SK-N-SH treated with all-trans-retinoic acid at 6 μM for 48 hours (cell line): Measurements from ENCODE around the gene PTGER4.

Experiments
- ATAC-seq: fragments of 200-7000 bp; cut with Tn5 transposase; 3 replicates; pipeline ENCODE4 v1.9.1; 2020; ENCODE audit warnings: mild to moderate bottlenecking, moderate library complexity
- ARNTL ChIP-seq: fragments of 450-650 bp; formaldehyde crosslinking; IDR thresholded peaks from 2 replicates; pipeline ENCODE4 v1.5.0; 2020; ENCODE audit warnings: low read depth, mild to moderate bottlenecking, moderate library complexity, borderline replicate concordance
- BACH2 ChIP-seq: fragments of 250-450 bp; sonication (Bioruptor Pico); IDR thresholded peaks from 2 replicates; pipeline ENCODE4 v1.9.0; 2021; ENCODE audit warnings: mild to moderate bottlenecking, borderline replicate concordance
- CSDC2 ChIP-seq: fragments of 250-450 bp; sonication (Bioruptor Pico); IDR thresholded peaks from 2 replicates; pipeline ENCODE4 v1.5.0; 2020; ENCODE audit warnings: mild to moderate bottlenecking, moderate library complexity
- ESRRG ChIP-seq: fragments of 250-450 bp; sonication (Bioruptor Pico); IDR thresholded peaks from 2 replicates; pipeline ENCODE4 v1.6.1; 2021; ENCODE audit warnings: mild to moderate bottlenecking
- GLIS3 ChIP-seq: fragments of 250-450 bp; sonication (Bioruptor Pico); IDR thresholded peaks from 2 replicates; pipeline ENCODE4 v1.5.0; 2020; ENCODE audit warnings: mild to moderate bottlenecking, moderate library complexity
- OSR1 ChIP-seq: fragments of 250-450 bp; sonication (Bioruptor Pico); IDR thresholded peaks from 2 replicates; pipeline ENCODE4 v1.8.0; 2022; ENCODE audit warnings: moderate library complexity, mild to moderate bottlenecking, inconsistent platforms
- PATZ1 ChIP-seq: fragments of 250-450 bp; sonication (Bioruptor Pico); IDR thresholded peaks from 2 replicates; pipeline ENCODE4 v1.8.0; 2020; ENCODE audit warnings: mild to moderate bottlenecking, moderate library complexity, borderline replicate concordance
- PPARA ChIP-seq: fragments of 250-450 bp; sonication (Bioruptor Pico); IDR thresholded peaks from 2 replicates; pipeline ENCODE4 v1.5.0; 2020; ENCODE audit warnings: mild to moderate bottlenecking, borderline replicate concordance
- RARB ChIP-seq: fragments of 250-450 bp; sonication (Bioruptor Pico); IDR thresholded peaks from 2 replicates; pipeline ENCODE4 v1.8.0; 2021; ENCODE audit warnings: mild to moderate bottlenecking, moderate library complexity
- SNAI2 ChIP-seq: fragments of 250-450 bp; sonication (Bioruptor Pico); IDR thresholded peaks from 2 replicates; pipeline ENCODE4 v1.5.0; 2020; ENCODE audit warnings: mild to moderate bottlenecking, moderate library complexity
- TCF4 ChIP-seq: fragments of 250-450 bp; sonication (Bioruptor Pico); IDR thresholded peaks from 2 replicates; pipeline ENCODE4 v1.8.0; 2021; ENCODE audit warnings: mild to moderate bottlenecking, moderate library complexity, borderline replicate concordance
- TOX ChIP-seq: fragments of 250-450 bp; sonication (Bioruptor Pico); IDR thresholded peaks from 2 replicates; pipeline ENCODE4 v1.8.0; 2021; ENCODE audit warnings: mild to moderate bottlenecking, moderate library complexity, borderline replicate concordance
- TSHZ2 ChIP-seq: fragments of 250-450 bp; sonication (Bioruptor Pico); IDR thresholded peaks from 2 replicates; pipeline ENCODE4 v1.5.0; 2020; ENCODE audit warnings: mild to moderate bottlenecking, moderate library complexity
- ZC3H10 ChIP-seq: fragments of 250-450 bp; sonication (Bioruptor Pico); IDR thresholded peaks from 2 replicates; pipeline ENCODE4 v1.5.1; 2021; ENCODE audit warnings: mild to moderate bottlenecking, moderate library complexity
- ZFP3 ChIP-seq: fragments of 250-450 bp; sonication (Bioruptor Pico); IDR thresholded peaks from 2 replicates; pipeline ENCODE4 v1.5.0; 2020; ENCODE audit warnings: mild to moderate bottlenecking, moderate library complexity
- ZFP30 ChIP-seq: fragments of 450-650 bp; formaldehyde crosslinking; IDR thresholded peaks from 2 replicates; pipeline ENCODE4 v1.5.0; 2022; ENCODE audit warnings: mild to moderate bottlenecking, moderate library complexity
- ZNF565 ChIP-seq: fragments of 450-650 bp; formaldehyde crosslinking; conservative IDR thresholded peaks from 2 replicates; pipeline ENCODE4 v1.5.0; 2020; ENCODE audit warnings: low read depth, mild to moderate bottlenecking, moderate library complexity
- ZNF70 ChIP-seq: fragments of 450-650 bp; formaldehyde crosslinking; IDR thresholded peaks from 2 replicates; pipeline ENCODE4 v1.5.0; 2020; ENCODE audit warnings: mild to moderate bottlenecking, moderate library complexity
- ZNF8 ChIP-seq: fragments of 450-650 bp; formaldehyde crosslinking; IDR thresholded peaks from 2 replicates; pipeline ENCODE4 v1.5.0; 2020; ENCODE audit warnings: mild to moderate bottlenecking, moderate library complexity
- TF ChIP-seq, protein P1 (sequence below): fragments of 250-450 bp; sonication (Bioruptor Pico); IDR thresholded peaks from 2 replicates; pipeline ENCODE4 v1.5.1; 2020; ENCODE audit warnings: low read depth, mild to moderate bottlenecking, moderate library complexity
- TF ChIP-seq, protein P2 (sequence below): fragments of 250-450 bp; sonication (Bioruptor Pico); IDR thresholded peaks from 2 replicates; pipeline ENCODE4 v1.8.0; 2021; ENCODE audit warnings: low read depth, mild to moderate bottlenecking, moderate library complexity, borderline replicate concordance

The PTGER4 gene

GRCh38 chr5:40652441-40653220 is 27.1 kb upstream of the PTGER4 start:
- TF ChIP-seq ZFP3 (CRISPR knock-in tag) (no peak), ZNF8 (CRISPR knock-in tag) (no peak), GLIS3 (CRISPR knock-in tag) (no peak), CSDC2 (CRISPR knock-in tag) (no peak), ZNF565 (CRISPR knock-in tag) (no peak), ZC3H10 (CRISPR knock-in tag) (no peak), OSR1 (CRISPR knock-in tag) (no peak), SNAI2 (CRISPR knock-in tag) (no peak), PPARA (CRISPR knock-in tag) (no peak)
- no peak for ATAC-seq

DNA sequence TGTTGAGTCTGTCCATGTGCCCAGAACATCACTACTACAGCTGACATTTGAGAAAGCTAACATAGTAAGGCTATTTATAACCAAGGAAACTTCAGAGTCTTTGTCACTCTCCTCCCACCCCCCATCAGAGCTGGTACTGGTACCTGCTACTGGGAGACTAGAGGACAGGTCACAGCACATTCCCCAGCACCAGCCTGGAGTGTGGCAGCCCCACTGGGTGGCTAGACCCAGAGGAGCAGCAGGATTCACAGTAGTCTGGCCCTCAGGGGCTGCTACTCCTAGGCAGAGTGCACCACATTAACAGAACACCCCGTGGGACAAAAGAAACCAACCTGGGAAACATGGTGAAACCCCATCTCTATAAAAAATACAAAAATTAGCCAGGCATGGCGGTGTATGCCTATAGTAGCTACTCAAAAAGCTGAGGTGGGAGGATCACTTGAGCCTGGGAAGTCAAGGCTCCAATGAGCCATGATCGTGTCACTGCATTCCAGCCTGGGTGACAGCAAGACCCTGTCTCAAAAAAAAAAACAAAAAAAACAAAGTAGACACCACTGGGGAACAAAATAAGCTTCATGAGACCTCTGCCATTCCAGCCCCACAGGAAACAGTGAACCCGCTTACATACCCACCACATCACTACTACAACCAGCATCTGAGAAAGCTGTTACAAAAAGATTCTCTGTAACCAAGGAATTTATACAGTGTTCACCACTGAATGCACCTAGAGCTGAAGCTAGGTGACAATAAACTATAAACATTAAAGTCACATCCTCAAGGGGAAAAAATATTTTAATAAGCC is 26.3 kb upstream of the PTGER4 start:
- TF ChIP-seq ZNF8 (CRISPR knock-in tag) (no peak), TSHZ2 (CRISPR knock-in tag) (no peak), GLIS3 (CRISPR knock-in tag) (no peak), ARNTL (CRISPR knock-in tag) (no peak), ZFP3 (CRISPR knock-in tag) (no peak), TCF4 (CRISPR knock-in tag) (no peak), ZFP30 (CRISPR knock-in tag) (no peak), PATZ1 (CRISPR knock-in tag) (no peak), ESRRG (CRISPR knock-in tag) (no peak), BACH2 (CRISPR knock-in tag) (no peak), SNAI2 (CRISPR knock-in tag) (no peak), ZNF70 (CRISPR knock-in tag) (no peak), OSR1 (CRISPR knock-in tag) (no peak), CSDC2 (CRISPR knock-in tag) (no peak), TOX (CRISPR knock-in tag) (no peak), RARB (CRISPR knock-in tag) (no peak)
- TF ChIP-seq, protein P1, sequence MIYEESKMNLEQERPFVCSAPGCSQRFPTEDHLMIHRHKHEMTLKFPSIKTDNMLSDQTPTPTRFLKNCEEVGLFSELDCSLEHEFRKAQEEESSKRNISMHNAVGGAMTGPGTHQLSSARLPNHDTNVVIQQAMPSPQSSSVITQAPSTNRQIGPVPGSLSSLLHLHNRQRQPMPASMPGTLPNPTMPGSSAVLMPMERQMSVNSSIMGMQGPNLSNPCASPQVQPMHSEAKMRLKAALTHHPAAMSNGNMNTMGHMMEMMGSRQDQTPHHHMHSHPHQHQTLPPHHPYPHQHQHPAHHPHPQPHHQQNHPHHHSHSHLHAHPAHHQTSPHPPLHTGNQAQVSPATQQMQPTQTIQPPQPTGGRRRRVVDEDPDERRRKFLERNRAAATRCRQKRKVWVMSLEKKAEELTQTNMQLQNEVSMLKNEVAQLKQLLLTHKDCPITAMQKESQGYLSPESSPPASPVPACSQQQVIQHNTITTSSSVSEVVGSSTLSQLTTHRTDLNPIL: no peak
- TF ChIP-seq, protein P2, sequence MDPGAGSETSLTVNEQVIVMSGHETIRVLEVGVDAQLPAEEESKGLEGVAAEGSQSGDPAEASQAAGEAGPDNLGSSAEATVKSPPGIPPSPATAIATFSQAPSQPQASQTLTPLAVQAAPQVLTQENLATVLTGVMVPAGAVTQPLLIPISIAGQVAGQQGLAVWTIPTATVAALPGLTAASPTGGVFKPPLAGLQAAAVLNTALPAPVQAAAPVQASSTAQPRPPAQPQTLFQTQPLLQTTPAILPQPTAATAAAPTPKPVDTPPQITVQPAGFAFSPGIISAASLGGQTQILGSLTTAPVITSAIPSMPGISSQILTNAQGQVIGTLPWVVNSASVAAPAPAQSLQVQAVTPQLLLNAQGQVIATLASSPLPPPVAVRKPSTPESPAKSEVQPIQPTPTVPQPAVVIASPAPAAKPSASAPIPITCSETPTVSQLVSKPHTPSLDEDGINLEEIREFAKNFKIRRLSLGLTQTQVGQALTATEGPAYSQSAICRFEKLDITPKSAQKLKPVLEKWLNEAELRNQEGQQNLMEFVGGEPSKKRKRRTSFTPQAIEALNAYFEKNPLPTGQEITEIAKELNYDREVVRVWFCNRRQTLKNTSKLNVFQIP (CRISPR knock-in tag): no peak
- no peak for ATAC-seq

GRCh38 chr5:40654377-40654991 is 25.2 kb upstream of the PTGER4 start:
- no peak for ATAC-seq
- TF ChIP-seq PATZ1 (CRISPR knock-in tag) (no peak), GLIS3 (CRISPR knock-in tag) (no peak), BACH2 (CRISPR knock-in tag) (no peak), ZNF565 (CRISPR knock-in tag) (no peak), CSDC2 (CRISPR knock-in tag) (no peak), RARB (CRISPR knock-in tag) (no peak), TSHZ2 (CRISPR knock-in tag) (no peak)
